Esophagus squamous epithelium (tissue), 5 donors: ENCODE measurements around the gene RPS6KB2. TPM values are rescaled to one million over a fixed set of nuclear protein-coding genes. Genes with fewer than 3 reads are reported as not detected.

ENCODE experiments used
- DNase-seq: peaks from one replicate; lab custom pipeline; 2025; lab: John Stamatoyannopoulos, UW
- H3K27ac ChIP-seq, 4 donors: fragments of 200-600 bp; sonication (generic); one replicate each; pipeline ENCODE4 v1.5.1; 2016 to 2019; ENCODE audit warnings: mild to moderate bottlenecking in 1 of 4
- H3K27me3 ChIP-seq, 4 donors: fragments of 200-600 bp; sonication (generic); 1 replicate in 3 of 4; 2 replicates in 1 of 4; pipeline versions ENCODE4 v1.5.1 to v1.6.0; 2017 to 2021; ENCODE audit warnings: antibody characterized with exemption in 1 of 4
- H3K36me3 ChIP-seq, 3 donors: fragments of 200-600 bp; sonication (generic); one replicate each; pipeline ENCODE4 v1.5.1; 2016 to 2019
- H3K4me1 ChIP-seq, 3 donors: fragments of 200-600 bp; sonication (generic); one replicate each; pipeline ENCODE4 v1.5.1; 2017 to 2019
- H3K4me3 ChIP-seq, 4 donors: fragments of 200-600 bp; sonication (generic); 1 replicate in 3 of 4; 2 replicates in 1 of 4; pipeline ENCODE4 v1.5.1; 2016 to 2019; ENCODE audit warnings: mild to moderate bottlenecking in 2 of 4, moderate library complexity in 1 of 4
- H3K9me3 ChIP-seq, 3 donors: fragments of 200-600 bp; sonication (generic); one replicate each; pipeline ENCODE4 v1.5.1; 2016 to 2019
- CTCF ChIP-seq, 6 experiments: fragments of 450-650 bp in 4 of 6; fragments of 200-600 bp in 2 of 6; sonication (generic) in 2 of 6; IDR thresholded peaks; one replicate each; pipeline ENCODE4 v1.5.1; 2016 to 2019; ENCODE audit warnings: antibody characterized with exemption in 6 of 6, mild to moderate bottlenecking in 4 of 6, moderate library complexity in 4 of 6
- POLR2A ChIP-seq, 4 donors: fragments of 450-650 bp; IDR thresholded peaks; one replicate each; pipeline ENCODE4 v1.6.1; 2017; ENCODE audit warnings: antibody characterized with exemption in 4 of 4, mild to moderate bottlenecking in 4 of 4, moderate library complexity in 3 of 4
- WGBS, 2 donors: methylation state at CpG; one replicate each; pipeline ENCODE4 v1.1.5; 2018; 5-methylcytosine and 5-hydroxymethylcytosine counted together
- intact Hi-C: fragments of 100-400 bp; cut with DNase I; formaldehyde crosslinking; loops from one replicate; pipeline ENCODE4 v1.15.0; 2022
- total RNA-seq, 4 donors: library from RNA; depleted of rRNA; stranded (reverse); fragments of >200 nt; gene quantifications; one replicate each; pipeline ENCODE4 v1.1.0, GENCODE V29; 2016
- donor health status: DM: yes; HTN: yes; CAD: no.

RPS6KB2 gene
- total RNA-seq, 4 donors from 2014 or later = 67.5 to 121 (median 113) TPM

DNA sequence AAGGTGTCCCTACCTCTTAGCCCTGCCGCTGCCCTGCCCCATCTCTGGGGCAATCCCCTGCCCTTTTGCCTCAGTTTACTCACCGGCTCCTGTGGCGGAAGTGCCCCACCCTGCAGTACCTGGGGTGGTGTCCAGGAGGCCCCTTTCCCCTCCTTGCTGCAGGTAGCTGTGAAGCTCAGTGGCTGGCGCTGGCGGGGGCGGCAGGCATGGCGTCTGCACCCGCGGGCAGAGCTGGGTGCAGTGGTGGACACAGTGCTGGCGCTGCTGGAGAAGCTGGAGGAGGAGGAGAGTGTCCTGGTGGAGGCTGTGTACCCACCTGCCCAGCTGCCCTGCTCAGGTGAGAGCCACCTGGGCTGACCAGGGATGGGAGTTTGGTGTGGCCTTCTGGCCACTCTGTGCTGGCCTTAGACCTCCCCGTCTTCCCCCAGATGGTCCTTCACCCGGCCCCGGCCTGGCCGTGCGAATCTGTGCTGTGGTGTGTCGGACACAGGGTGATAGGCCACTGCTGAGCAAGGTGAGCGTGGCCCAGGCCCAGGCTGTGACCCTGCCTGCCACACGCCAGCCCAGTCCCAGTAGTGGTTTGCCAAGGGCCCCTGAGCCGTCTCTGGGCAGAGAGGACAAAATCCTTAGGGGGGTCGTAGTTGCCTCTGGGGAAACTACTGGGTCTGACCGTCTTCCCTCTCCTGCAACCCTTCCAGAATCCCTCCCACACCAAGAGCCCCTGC lies 8.8 kb upstream of the RPS6KB2 start:
- WGBS, 2 donors = 71% methylated on average over 1 of the region's 21 CpGs; no CpG with 5 or more reads in 1 of the 2 donors
- no peak for DNase-seq
- H3K9me3 ChIP-seq = no peaks in the 10 kb centered on the region
- peaks cover 0 to 5% (median 0%) of the 10 kb centered on the region in 4 donors for H3K27me3 ChIP-seq
- H3K36me3 ChIP-seq = no peaks in the 10 kb centered on the region
- no peak overlapping the region for H3K4me3 ChIP-seq
- H3K4me1 ChIP-seq = peaks cover 42 to 84% (median 59%) of the 10 kb centered on the region in 3 donors
- no peak for TF ChIP-seq CTCF (IDR thresholded peaks at IDR 0.05)
- no peak for TF ChIP-seq POLR2A (IDR thresholded peaks at IDR 0.05)
- peak overlapping the region; percentile 4 to 97 (median 44) for H3K27ac ChIP-seq
- intact Hi-C loops = no loop called here

DNA sequence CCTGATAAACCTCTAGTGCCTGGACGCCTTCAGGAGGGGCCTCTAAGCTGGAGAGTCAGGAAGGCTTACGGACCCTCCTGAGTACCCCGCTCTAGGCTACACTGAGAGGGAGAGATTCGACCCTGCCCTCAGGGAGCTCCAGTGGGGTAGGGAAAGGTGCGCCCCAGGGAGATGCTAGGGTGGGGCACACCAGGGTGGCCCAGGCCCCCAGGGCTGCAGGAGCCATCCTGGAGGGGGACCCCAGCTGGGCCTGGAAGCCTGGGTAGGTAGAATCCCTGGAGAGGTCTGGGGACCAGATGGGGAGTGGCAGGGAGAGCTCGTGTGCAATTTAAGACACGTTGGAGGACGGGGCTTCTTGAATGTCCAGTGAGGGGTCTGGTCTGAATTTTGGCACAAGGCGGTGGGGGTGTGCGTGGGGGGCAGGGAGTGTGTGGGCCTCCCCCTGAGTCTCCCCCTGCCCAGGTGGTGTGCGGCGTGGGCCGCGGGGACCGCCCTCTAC lies 8.1 kb upstream of the RPS6KB2 start:
- no peak for DNase-seq
- no peak for TF ChIP-seq CTCF (IDR thresholded peaks at IDR 0.05)
- no peak for TF ChIP-seq POLR2A (IDR thresholded peaks at IDR 0.05)
- peaks cover 38 to 78% (median 55%) of the 10 kb centered on the region in 3 donors for H3K4me1 ChIP-seq
- intact Hi-C loops = no loop called here
- H3K27ac ChIP-seq = peak overlapping the region; percentile 81 to 97 (median 90)
- WGBS, 2 donors = 17% methylated on average over 2 to 3 of the region's 15 CpGs
- H3K4me3 ChIP-seq = peak overlapping the region; percentile 50 to 89 (median 68)
- H3K9me3 ChIP-seq = no peaks in the 10 kb centered on the region
- no peaks in the 10 kb centered on the region for H3K36me3 ChIP-seq
- peaks cover 0 to 1% (median 0%) of the 10 kb centered on the region in 4 donors for H3K27me3 ChIP-seq

GRCh38 chr11:67420646-67421429 lies 7.5 kb upstream of the RPS6KB2 start:
- intact Hi-C loops = no loop called here
- TF ChIP-seq CTCF (IDR thresholded peaks at IDR 0.05) (peak in 1 of 6 experiments; percentile 18), POLR2A (IDR thresholded peaks at IDR 0.05) (peak in 2 of 4 donors; percentile 60 to 81)

GRCh38 chr11:67421430-67422031 lies 6.8 kb upstream of the RPS6KB2 start:
- Histone ChIP-seq H3K27ac (peak overlapping the region; percentile 71 to 97 (median 90)), H3K9me3 (no peaks in the 10 kb centered on the region), H3K4me3 (peak overlapping the region; percentile 50 to 89 (median 68)), H3K27me3 (no peaks in the 10 kb centered on the region), H3K36me3 (no peaks in the 10 kb centered on the region), H3K4me1 (peaks cover 25 to 65% (median 44%) of the 10 kb centered on the region in 3 donors)
- TF ChIP-seq POLR2A (IDR thresholded peaks at IDR 0.05) (no peak), CTCF (IDR thresholded peaks at IDR 0.05) (no peak)
- intact Hi-C loops = no loop called here
- DNase-seq = no peak
- WGBS, 2 donors = 72 to 78% methylated on average over 10 to 17 of the region's 22 CpGs

More at GRCh38 chr11:67420646-67421429, 7.5 kb upstream of the RPS6KB2 start:
- Histone ChIP-seq H3K36me3 (no peaks in the 10 kb centered on the region), H3K27me3 (no peaks in the 10 kb centered on the region), H3K4me3 (peak overlapping the region; percentile 50 to 89 (median 68)), H3K4me1 (peaks cover 32 to 72% (median 51%) of the 10 kb centered on the region in 3 donors), H3K9me3 (no peaks in the 10 kb centered on the region), H3K27ac (peak overlapping the region; percentile 81 to 97 (median 90))
- 0% methylated on average over 4 of the region's 97 CpGs; no CpG with 5 or more reads in 1 of the 2 donors for WGBS, 2 donors
- peak; percentile 74 for DNase-seq
